B cell (primary cell): ENCODE measurements around the gene PPP6R2. TPM values are rescaled to one million over a fixed set of nuclear protein-coding genes. Genes with fewer than 3 reads are reported as not detected.

Experiments
- ATAC-seq: fragments of 200-7000 bp; cut with Tn5 transposase; one replicate; pipeline ENCODE4 v1.10.0; 2021; ENCODE audit warnings: low read depth, mild to moderate bottlenecking, moderate number of reproducible peaks, moderate library complexity
- CTCF ChIA-PET: fragments of 350-600 bp; sonication (Branson Sonifier 250); formaldehyde crosslinking; loops from one replicate; lab custom pipeline; 2021; ENCODE audit warnings: antibody characterized with exemption, inconsistent platforms; lab: Charles Lee
- POLR2A ChIA-PET: fragments of 350-600 bp; sonication (Branson Sonifier 250); formaldehyde crosslinking; loops from one replicate; lab custom pipeline; 2021; ENCODE audit warnings: antibody characterized with exemption; lab: Charles Lee
- DNase-seq: peaks from one replicate; pipeline ENCODE4 v3.0.0; 2013
- H2AFZ ChIP-seq: 2 replicates; pipeline ENCODE4 v1.6.1; 2012; ENCODE audit warnings: mild to moderate bottlenecking, low read depth, low read length; ENCODE audit not compliant: insufficient read depth, poor library complexity, severe bottlenecking
- H3K27ac ChIP-seq, 2 donors: 1 replicate in 1 of 2; 2 replicates in 1 of 2; pipeline ENCODE4 v1.5.1; 2012 to 2013; ENCODE audit warnings: low read length in 2 of 2, mild to moderate bottlenecking in 2 of 2, moderate library complexity in 1 of 2
- H3K27me3 ChIP-seq, 4 experiments: fragments of 200-600 bp in 1 of 4; sonication (generic) in 1 of 4; replicated peaks in 1 of 4; 1 replicate in 2 of 4; 2 replicates in 2 of 4; pipeline versions ENCODE4 v1.6.1 to v1.7.0; 2013 to 2016; ENCODE audit warnings: low read length in 3 of 4, mild to moderate bottlenecking in 2 of 4, mixed read lengths in 1 of 4, moderate library complexity in 1 of 4; ENCODE audit not compliant: insufficient read depth in 4 of 4, control insufficient read depth in 3 of 4; ENCODE audit errors: control extremely low read depth in 1 of 4
- H3K36me3 ChIP-seq, 2 experiments: replicated peaks in 1 of 2; 1 replicate in 1 of 2; 2 replicates in 1 of 2; pipeline versions ENCODE4 v1.6.1 to v1.7.1; 2013; ENCODE audit warnings: low read length in 1 of 2; ENCODE audit not compliant: insufficient read depth in 2 of 2, control insufficient read depth in 1 of 2; ENCODE audit errors: control extremely low read depth in 1 of 2, extremely low read depth in 1 of 2
- H3K4me1 ChIP-seq, 2 donors: fragments of 200-600 bp in 1 of 2; sonication (generic) in 1 of 2; 1 replicate in 1 of 2; 2 replicates in 1 of 2; pipeline versions ENCODE4 v1.5.1 to v1.6.1; 2013 to 2017; ENCODE audit warnings: low read length in 2 of 2; ENCODE audit not compliant: control insufficient read depth in 2 of 2, insufficient read depth in 2 of 2
- H3K4me2 ChIP-seq: replicated peaks from 2 replicates; pipeline ENCODE3; 2012; ENCODE audit warnings: mild to moderate bottlenecking, low read depth, low read length; ENCODE audit not compliant: poor library complexity, severe bottlenecking
- H3K4me3 ChIP-seq, 5 experiments: fragments of 200-600 bp in 1 of 5; sonication (generic) in 1 of 5; 1 replicate in 3 of 5; 2 replicates in 2 of 5; pipeline versions ENCODE4 v1.5.1 to v1.7.0; 2011 to 2016; ENCODE audit warnings: low read length in 4 of 5, mild to moderate bottlenecking in 4 of 5, low read depth in 2 of 5, control low read depth in 1 of 5, moderate library complexity in 1 of 5; ENCODE audit not compliant: insufficient read depth in 1 of 5; ENCODE audit errors: control extremely low read depth in 1 of 5, extremely low read depth in 1 of 5
- H3K79me2 ChIP-seq: fragments of 200-600 bp; sonication (generic); one replicate; pipeline ENCODE4 v1.6.0; 2016; ENCODE audit warnings: low read length; ENCODE audit not compliant: control insufficient read depth, insufficient read depth
- H3K9ac ChIP-seq: fragments of 200-600 bp; sonication (generic); 2 replicates; pipeline ENCODE4 v1.6.1; 2017; ENCODE audit warnings: mild to moderate bottlenecking, low read length, moderate library complexity
- H3K9me3 ChIP-seq, 3 donors: one replicate each; pipeline versions ENCODE4 v1.6.1 to v1.7.1; 2013; ENCODE audit warnings: low read length in 2 of 3; ENCODE audit not compliant: control insufficient read depth in 2 of 3, insufficient read depth in 1 of 3; ENCODE audit errors: control extremely low read depth in 1 of 3
- H4K20me1 ChIP-seq: 2 replicates; pipeline ENCODE4 v1.6.0; 2012; ENCODE audit warnings: mild to moderate bottlenecking, low read length; ENCODE audit not compliant: insufficient read depth, control insufficient read depth, poor library complexity, severe bottlenecking
- H3K27ac Mint-ChIP-seq: one replicate; pipeline ENCODE4 v1.8.0; 2021; ENCODE audit warnings: mixed read lengths
- H3K27me3 Mint-ChIP-seq: one replicate; pipeline ENCODE4 v1.8.0; 2021; ENCODE audit warnings: mixed read lengths
- H3K4me1 Mint-ChIP-seq: one replicate; pipeline ENCODE4 v1.8.0; 2021; ENCODE audit warnings: mixed read lengths
- H3K4me3 Mint-ChIP-seq: one replicate; pipeline ENCODE4 v1.8.0; 2021; ENCODE audit warnings: mixed read lengths
- H3K9me3 Mint-ChIP-seq: one replicate; pipeline ENCODE4 v1.8.0; 2022; ENCODE audit warnings: mixed read lengths; ENCODE audit not compliant: insufficient read depth
- CTCF ChIP-seq: fragments of 200-600 bp; IDR thresholded peaks from one replicate; pipeline ENCODE4 v1.8.0; 2022; ENCODE audit warnings: antibody characterized with exemption, mild to moderate bottlenecking
- EZH2 ChIP-seq: IDR thresholded peaks from 2 replicates; pipeline ENCODE4 v1.6.1; 2012; ENCODE audit warnings: borderline replicate concordance, low read depth, mild to moderate bottlenecking, moderate library complexity, low read length; ENCODE audit not compliant: insufficient read depth, poor library complexity, severe bottlenecking
- WGBS: methylation state at CpG from one replicate; pipeline ENCODE4 v1.1.5; 2013; ENCODE audit warnings: missing lambda C conversion rate; ENCODE audit not compliant: insufficient coverage; 5-methylcytosine and 5-hydroxymethylcytosine counted together
- intact Hi-C: fragments of 100-400 bp; cut with micrococcal nuclease; formaldehyde crosslinking; loops from one replicate; pipeline ENCODE4 v1.10.0; 2022
- polyA plus RNA-seq: library from polyadenylated mRNA; depleted of rRNA; stranded (reverse); fragments of >200 nt; gene quantifications from 2 replicates; pipeline ENCODE4 v1.2.3, GENCODE V29; 2012
- total RNA-seq, 2 donors: library from RNA; stranded (reverse); fragments of 120-200 nt in 1 of 2; gene quantifications; 1 replicate in 1 of 2; 2 replicates in 1 of 2; pipeline versions ENCODE4 v1.2.3 to v1.2.4, GENCODE V29; 2013 to 2022

Gene PPP6R2
- total and polyA plus RNA-seq, 2 donors (not counting 1 experiment from before 2014, with no cell fraction given), result 91.4 to 98.7 TPM

GRCh38 chr22:50443801-50444625 lies 100.9 kb downstream of the PPP6R2 start:
- Histone ChIP-seq H3K79me2 (no peaks in the 10 kb centered on the region), H3K4me3 (no peak overlapping the region), H2AFZ (no peak overlapping the region), H3K36me3 (peaks cover 0 to 50% of the 10 kb centered on the region in 2 experiments), H3K27ac (no peak overlapping the region), H4K20me1 (peaks cover 33% of the 10 kb centered on the region), H3K4me2 (no peak overlapping the region), H3K9me3 (no peaks in the 10 kb centered on the region), H3K27me3 (no peaks in the 10 kb centered on the region), H3K4me1 (peaks cover 10 to 16% of the 10 kb centered on the region in 2 donors), H3K9ac (no peak overlapping the region)
- ChIA-PET CTCF (interaction anchor here (0.6 to 1.7 kb wide), 6 partner anchors 23 to 236 kb away, joined by 3 to 8 read pairs (median 3); partner anchors contain the start of gene HDAC10), POLR2A (interaction anchor here (2.9 kb wide), 1 partner anchor 26 kb away, joined by 9 read pairs; no protein-coding TSS in a partner anchor)
- 85% methylated on average over 14 of the region's 28 CpGs for WGBS
- DNase-seq, result no peak
- TF ChIP-seq EZH2 (no peak), CTCF (no peak)
- intact Hi-C loops, result no loop called here
- H3K4me3 Mint-ChIP-seq, result no peak overlapping the region
- no peak for ATAC-seq
- peaks cover 18% of the 10 kb centered on the region for H3K4me1 Mint-ChIP-seq
- no peaks in the 10 kb centered on the region for H3K9me3 Mint-ChIP-seq
- H3K27me3 Mint-ChIP-seq, result no peaks in the 10 kb centered on the region
- H3K27ac Mint-ChIP-seq, result peak overlapping the region; percentile 41

- H3K36me3 ChIP-seq, result peaks cover 0 to 44% of the 10 kb centered on the region in 2 experiments
- ChIA-PET CTCF (interaction anchor here (0.6 to 1.7 kb wide), 5 partner anchors 23 to 83 kb away, joined by 3 to 9 read pairs (median 4); no protein-coding TSS in a partner anchor), POLR2A (interaction anchor here (1.0 to 2.9 kb wide), 2 partner anchors 25 to 54 kb away, joined by 3 to 9 read pairs; no protein-coding TSS in a partner anchor)
- peaks cover 21% of the 10 kb centered on the region for H3K4me1 Mint-ChIP-seq
- 94% methylated on average over 5 of the region's 5 CpGs for WGBS
- no peak for TF ChIP-seq CTCF
- TF ChIP-seq EZH2, result no peak
- no peaks in the 10 kb centered on the region for H3K27me3 Mint-ChIP-seq
- no peaks in the 10 kb centered on the region for H3K79me2 ChIP-seq
- H3K9me3 Mint-ChIP-seq, result no peaks in the 10 kb centered on the region
- DNase-seq (no peak), ATAC-seq (no peak)
- intact Hi-C loops, result no loop called here
- H3K9ac ChIP-seq, result no peak overlapping the region
- H3K4me3 ChIP-seq, result no peak overlapping the region
- H3K27me3 ChIP-seq, result no peaks in the 10 kb centered on the region
- H3K9me3 ChIP-seq, result no peaks in the 10 kb centered on the region
- H3K27ac Mint-ChIP-seq, result peak overlapping the region; percentile 75
- peak overlapping the region; percentile 33 for H3K4me2 ChIP-seq
- peak overlapping the region in 1 of 2 donors; percentile 68 for H3K27ac ChIP-seq
- peaks cover 10 to 20% of the 10 kb centered on the region in 2 donors for H3K4me1 ChIP-seq
- no peak overlapping the region for H3K4me3 Mint-ChIP-seq
- H4K20me1 ChIP-seq, result peaks cover 39% of the 10 kb centered on the region
- H2AFZ ChIP-seq, result no peak overlapping the region
These were observed 101.5 kb downstream of the PPP6R2 start for GRCh38 chr22:50444663-50445062.
